ENCODE measurements around the gene TNFAIP8.

Gene TNFAIP8

GRCh38 chr5:119371146-119371545, 15.3 kb downstream of the TNFAIP8 start:
- no peak for DNase-seq

- DNase-seq, result no peak
These were observed 17.6 kb downstream of the TNFAIP8 start for GRCh38 chr5:119373449-119373858.

GRCh38 chr5:119374901-119375300, 19.1 kb downstream of the TNFAIP8 start:
- no peak for DNase-seq

GRCh38 chr5:119377066-119377465, 21.2 kb downstream of the TNFAIP8 start:
- no peak for DNase-seq

DNA sequence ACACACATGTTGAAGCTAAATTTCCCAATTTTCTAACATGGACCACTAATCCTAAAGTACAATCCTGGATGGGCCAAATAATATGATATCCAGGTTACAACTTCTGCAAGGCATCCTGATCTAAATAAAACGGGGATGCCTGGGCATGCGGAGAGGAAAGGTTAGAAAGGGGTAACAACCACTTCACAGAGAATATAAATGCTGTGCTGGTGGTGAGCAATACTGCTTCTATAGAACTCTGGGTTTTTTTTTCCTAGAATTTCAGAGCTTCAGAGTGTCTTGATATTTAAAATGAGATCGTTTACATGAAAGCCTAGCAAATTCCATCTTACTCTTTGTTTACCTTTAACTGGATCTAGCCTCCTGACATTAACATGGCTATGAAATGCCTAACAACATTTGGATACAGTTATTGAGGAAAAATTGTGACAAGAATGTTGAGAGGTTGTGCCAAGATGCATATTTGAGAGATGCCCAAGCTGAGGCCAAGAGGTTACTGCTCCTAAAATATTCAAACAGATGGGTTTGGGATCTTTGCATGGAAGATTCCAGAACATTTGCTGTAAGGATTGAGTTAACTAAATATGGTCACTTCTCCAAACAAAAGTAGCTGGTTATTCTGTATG, 22.4 kb downstream of the TNFAIP8 start:
- DNase-seq, result no peak

DNA sequence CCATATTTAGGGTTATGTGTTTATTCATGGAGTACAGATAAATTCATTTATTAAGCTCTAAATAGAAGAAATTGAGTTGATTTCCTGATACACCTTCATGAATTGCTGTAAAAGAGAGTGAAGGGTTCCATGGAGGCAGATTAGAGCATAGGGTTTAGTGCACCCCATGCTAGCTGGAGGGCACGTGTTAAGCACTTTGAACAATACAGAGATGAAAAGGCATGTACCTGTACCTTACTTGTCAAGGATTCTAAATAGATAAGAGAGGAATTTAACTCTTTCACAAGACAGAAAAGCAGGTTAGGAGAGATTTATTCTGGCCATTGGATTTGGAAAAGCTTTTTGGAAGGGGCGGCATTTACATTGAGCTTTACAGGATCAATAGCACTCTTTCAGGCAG, 23.3 kb downstream of the TNFAIP8 start:
- DNase-seq, result no peak

DNA sequence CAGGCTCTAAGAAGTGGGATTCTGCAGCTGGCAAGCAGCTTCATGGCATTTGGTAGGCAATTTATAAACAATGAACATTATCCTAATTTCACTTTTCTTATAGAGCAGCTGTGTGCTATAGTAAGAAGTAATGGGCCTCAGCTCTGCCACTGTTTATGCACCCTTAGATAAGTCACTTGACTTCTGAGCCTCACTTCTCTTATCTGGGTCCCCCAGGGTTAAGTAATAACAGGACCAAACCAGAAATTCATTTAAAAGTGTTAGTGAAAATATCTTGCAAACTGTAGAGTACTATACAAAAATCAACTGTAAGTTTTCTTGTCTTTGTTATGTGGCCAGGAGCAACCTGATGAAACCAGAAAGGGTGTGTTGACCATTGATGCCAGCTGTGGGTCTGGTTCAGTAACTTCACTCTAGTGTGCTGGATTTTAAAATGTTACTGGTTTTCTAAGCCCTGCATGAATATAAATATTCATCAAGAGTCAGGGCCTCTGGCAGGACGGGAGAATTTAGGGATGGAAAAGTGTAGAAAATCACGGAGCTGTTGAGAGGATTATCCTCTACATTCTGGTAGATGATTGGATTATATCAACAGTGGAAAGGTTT, 24.2 kb downstream of the TNFAIP8 start:
- DNase-seq, result no peak

DNA sequence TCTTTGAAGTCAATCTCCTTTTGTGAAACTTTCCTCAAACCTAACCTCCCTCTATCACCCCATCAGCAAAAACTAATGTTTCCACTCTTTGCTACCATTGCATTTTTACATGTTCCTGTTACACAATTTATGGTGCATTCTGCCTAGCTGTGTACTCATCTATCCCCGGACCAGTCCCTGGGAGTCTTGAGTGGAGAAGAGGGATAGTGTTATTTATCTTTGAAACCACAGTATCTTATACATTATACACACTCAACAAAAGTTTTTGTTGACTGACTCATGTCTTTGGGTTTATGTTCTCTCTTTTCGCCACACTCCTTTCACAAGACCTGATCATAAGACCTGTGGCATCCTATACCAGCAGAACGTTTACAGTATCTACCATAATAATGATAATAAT, 26.4 kb downstream of the TNFAIP8 start:
- DNase-seq, result no peak

GRCh38 chr5:119383008-119383407, 27.2 kb downstream of the TNFAIP8 start:
- DNase-seq, result no peak

- DNase-seq, result no peak
These were observed 29.3 kb downstream of the TNFAIP8 start for GRCh38 chr5:119385136-119385535.

- no peak for DNase-seq
These were observed 29.8 kb downstream of the TNFAIP8 start for GRCh38 chr5:119385536-119386128.

- DNase-seq, result no peak
These were observed 31.0 kb downstream of the TNFAIP8 start for GRCh38 chr5:119386596-119387344.

GRCh38 chr5:119387945-119388618, 32.3 kb downstream of the TNFAIP8 start:
- no peak for DNase-seq

GRCh38 chr5:119388619-119389190, 32.9 kb downstream of the TNFAIP8 start:
- no peak for DNase-seq

DNA sequence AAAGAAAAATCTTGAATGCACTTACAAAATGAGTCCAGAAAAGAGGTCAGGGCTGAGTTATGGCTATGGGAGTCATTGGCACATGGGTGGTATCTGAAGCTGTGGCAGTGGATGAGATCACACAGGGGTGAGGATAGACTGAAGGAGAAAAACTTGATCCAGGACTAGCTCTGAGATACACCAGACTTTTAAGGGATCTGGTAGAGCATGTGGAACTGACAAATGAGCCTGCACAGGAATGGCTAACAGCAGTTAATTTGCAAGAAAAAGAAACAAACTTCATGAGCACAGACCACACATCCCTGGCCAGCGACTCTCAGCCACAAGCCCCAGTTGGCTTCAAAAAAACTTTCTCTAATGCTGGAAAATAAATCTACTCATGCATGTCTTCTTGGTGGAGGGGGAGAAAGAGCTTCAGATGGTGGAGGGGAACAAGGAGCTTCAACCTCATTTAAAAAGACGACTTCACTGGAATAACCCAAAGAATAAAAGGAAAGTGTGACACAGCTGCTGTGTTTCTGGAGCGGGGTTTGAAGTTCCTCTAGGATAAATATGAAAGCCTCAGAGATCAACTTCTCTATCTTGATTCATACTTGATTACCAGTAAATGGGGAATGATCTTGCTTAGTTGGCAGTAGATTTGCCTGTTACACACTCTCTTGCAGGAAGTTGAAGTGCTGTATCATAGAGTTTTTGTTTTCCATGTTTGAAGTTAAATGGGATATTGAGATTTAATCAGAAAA, 33.6 kb downstream of the TNFAIP8 start:
- no peak for DNase-seq

DNA sequence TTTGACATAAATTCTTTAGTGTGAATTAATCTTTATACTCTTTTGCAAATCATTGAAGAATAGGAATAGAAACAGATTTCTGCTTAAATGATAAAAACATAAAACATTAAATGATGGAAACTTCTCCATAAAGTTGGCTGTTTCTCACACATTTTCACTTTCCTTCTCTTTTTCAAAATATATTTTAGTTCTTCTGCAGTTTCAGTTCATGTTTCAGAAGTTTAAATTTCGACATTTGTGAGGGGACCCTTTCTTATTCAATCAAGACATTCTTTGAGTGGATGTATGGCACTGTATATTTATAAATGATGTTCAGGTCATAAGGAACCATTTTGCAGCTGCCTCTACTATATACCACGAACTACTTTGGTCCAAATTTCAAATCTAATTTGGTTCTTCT, 34.6 kb downstream of the TNFAIP8 start:
- DNase-seq, result no peak

DNA sequence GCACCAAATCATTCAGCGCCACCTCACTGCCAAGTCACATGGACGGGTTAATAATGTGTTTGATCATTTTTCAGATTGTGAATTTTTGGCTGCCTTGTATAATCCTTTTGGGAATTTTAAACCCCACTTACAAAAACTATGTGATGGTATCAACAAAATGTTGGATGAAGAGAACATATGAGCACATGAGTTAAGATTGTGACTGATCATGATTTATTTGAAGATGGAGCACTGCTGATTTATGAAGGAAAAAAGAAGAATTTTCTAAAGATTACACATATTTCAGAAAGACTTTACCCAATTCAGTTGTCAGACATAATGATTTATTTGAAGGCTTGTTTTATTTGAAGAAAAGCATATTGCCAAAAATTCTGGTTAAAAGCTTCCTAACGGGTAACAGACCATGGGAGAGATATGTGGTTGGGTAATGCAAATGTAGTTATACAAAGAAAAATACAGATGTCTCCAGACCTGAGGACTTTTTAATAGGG, 37.4 kb downstream of the TNFAIP8 start:
- DNase-seq, result no peak

DNA sequence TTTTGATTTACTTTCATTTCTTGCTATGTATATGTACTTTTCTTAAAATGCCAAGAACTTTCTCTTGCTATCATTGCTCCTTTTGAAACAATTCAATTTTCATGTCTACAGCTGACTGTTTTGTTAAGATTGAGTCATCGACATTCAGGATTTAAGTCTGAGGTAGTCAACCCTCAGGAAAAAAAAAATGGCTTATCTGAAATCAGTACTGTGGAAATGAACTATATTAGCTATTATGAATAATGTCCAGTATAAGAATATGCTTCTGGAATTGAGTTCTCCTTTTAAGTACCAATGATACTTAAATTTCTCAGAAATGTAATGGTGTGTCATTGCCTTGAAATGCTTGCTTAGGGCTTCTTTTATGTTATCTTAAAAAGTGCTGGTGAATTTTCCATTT, 37.9 kb downstream of the TNFAIP8 start:
- DNase-seq, result no peak

DNA sequence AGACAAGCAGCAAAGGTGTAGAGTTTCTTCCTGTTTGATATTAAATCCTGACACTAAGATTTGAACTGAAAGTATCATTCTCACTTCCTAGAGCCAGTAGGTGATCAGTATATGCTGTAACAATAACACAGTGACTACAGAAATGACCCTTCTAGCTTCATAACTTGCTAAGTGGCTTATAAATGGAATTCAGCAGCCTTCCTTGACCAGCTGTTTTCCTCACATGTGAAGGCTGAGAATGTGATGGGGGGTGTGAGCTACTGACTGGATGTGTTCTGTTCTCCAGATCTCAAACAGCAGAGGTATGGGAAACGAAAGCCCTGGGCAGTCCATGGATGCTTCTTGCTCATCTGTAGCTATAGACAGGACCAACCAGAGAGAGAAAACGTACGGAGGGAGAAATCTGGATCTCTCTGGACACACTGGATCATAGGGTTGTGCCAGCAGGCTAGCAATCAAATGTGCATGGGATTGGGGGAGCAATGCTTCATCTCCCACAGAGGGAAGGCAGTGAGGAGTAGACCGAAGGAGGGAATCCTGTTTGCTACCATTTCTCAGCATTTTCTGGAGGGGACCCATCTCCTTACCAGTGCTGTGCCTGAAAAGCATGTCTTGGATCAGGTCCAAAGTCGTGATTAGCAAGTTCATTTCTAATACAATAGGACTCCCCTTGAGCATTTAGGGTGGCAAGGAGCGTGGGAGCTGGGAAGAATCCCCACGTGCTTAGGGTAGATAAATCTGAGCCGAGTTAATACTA, 39.4 kb downstream of the TNFAIP8 start:
- no peak for DNase-seq

GRCh38 chr5:119396030-119396664, 40.3 kb downstream of the TNFAIP8 start:
- no peak for DNase-seq
